Measurements from ENCODE around the gene TMEM151B.

TMEM151B gene

GRCh38 chr6:44249082-44249748, 21.0 kb upstream of the TMEM151B start:
- TF ChIP-seq, protein P1, sequence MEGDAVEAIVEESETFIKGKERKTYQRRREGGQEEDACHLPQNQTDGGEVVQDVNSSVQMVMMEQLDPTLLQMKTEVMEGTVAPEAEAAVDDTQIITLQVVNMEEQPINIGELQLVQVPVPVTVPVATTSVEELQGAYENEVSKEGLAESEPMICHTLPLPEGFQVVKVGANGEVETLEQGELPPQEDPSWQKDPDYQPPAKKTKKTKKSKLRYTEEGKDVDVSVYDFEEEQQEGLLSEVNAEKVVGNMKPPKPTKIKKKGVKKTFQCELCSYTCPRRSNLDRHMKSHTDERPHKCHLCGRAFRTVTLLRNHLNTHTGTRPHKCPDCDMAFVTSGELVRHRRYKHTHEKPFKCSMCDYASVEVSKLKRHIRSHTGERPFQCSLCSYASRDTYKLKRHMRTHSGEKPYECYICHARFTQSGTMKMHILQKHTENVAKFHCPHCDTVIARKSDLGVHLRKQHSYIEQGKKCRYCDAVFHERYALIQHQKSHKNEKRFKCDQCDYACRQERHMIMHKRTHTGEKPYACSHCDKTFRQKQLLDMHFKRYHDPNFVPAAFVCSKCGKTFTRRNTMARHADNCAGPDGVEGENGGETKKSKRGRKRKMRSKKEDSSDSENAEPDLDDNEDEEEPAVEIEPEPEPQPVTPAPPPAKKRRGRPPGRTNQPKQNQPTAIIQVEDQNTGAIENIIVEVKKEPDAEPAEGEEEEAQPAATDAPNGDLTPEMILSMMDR (conservative IDR thresholded peaks at IDR 0.05): no peak
- H3K27ac ChIP-seq: peak overlapping the region; percentile 95; the same call in 1 of the 2 replicates

- peak overlapping the region; percentile 32 for H3K27ac ChIP-seq
- TF ChIP-seq, protein P1 (conservative IDR thresholded peaks at IDR 0.05): no peak
Measured at GRCh38 chr6:44250067-44250717, 20.1 kb upstream of the TMEM151B start.

DNA sequence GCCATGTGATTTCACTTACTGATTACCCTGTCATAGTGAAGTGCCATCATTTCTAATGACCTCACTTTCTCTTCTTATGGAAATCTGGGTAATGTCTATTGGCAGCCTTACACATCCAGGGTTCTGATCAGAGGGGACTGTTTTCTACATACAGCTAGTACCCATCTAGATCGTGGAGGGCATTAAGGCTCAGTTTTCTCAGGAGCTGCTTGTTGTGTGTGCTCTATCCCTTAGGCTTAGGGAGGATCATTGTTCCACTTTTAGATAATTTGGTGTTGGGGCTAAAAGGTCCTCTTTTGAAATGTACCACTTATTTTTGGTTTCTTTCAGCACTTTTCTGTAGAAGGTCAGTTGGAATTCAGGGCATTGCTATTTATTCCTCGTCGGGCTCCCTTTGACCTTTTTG, 19.5 kb upstream of the TMEM151B start:
- TF ChIP-seq, protein P1 (conservative IDR thresholded peaks at IDR 0.05): no peak
- peak overlapping the region; percentile 32 for H3K27ac ChIP-seq

GRCh38 chr6:44251576-44252524, 18.4 kb upstream of the TMEM151B start:
- peak overlapping the region; percentile 32 for H3K27ac ChIP-seq
- TF ChIP-seq, protein P1 (conservative IDR thresholded peaks at IDR 0.05): no peak

DNA sequence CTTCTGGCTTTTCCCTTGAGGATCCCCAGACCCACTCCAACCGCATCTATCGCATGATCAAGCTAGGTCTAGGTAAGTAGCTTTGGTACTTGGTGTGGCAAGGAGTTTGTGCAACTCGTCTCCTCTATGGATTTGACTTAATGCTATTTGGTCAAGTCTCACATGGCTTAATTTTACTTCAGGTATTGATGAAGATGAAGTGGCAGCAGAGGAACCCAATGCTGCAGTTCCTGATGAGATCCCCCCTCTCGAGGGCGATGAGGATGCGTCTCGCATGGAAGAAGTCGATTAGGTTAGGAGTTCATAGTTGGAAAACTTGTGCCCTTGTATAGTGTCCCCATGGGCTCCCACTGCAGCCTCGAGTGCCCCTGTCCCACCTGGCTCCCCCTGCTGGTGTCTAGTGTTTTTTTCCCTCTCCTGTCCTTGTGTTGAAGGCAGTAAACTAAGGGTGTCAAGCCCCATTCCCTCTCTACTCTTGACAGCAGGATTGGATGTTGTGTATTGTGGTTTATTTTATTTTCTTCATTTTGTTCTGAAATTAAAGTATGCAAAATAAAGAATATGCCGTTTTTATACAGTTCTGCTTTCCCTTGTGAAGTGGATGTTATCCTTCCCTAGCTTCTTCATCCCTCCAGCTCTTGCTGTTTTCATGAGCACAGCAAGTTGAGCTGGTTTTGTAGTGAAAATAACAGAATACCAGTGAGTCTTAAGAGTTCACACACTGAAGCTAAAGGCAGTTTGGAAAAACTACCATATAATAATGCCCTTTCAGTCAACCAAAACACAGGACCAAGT, 16.7 kb upstream of the TMEM151B start:
- H3K27ac ChIP-seq: peak overlapping the region; percentile 32; the same call in 1 of the 2 replicates
- TF ChIP-seq, protein P1 (conservative IDR thresholded peaks at IDR 0.05): peak; percentile 82

DNA sequence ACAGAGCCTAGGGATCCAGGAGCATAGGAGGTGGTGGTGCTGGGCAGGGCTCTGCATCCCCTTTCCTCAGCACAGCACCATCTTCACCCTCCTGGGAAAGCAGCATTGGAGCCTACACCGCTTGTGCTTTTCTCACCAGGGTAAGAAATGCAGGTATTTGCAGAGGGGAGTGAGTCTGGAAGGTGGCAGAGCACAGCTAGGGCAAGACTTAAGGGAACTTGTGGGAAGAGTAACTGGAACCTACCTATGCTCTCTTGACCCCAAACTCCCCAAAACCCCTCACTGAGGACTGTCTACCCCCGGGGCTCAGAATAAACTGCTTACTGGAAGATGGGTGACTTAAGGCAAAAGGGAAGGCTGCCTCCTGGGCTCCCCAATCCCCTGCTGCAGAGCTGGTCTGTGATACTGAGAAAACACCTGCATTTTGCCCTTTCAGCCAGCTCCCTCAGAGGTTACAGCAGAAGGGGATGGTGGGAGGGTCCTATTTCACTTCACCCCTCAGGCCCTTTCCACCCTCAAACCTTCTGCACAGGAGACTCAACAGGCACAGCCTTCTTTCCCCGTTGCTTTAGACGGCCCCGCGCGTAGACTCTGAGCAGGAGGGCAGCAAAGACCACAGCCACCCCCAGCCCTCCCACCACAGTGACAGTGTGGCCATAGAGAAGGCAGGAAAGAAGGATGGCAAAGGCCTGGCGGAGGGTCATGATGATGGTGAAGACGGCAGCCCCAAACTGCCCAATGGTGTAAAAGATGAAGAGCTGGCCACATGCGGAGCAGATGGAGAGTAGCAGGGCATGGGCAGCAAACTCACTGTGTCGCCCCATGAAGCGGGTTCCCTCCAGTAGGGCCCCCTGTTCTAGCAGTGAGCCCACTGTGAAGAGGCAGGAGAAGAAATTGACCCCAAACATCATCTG, 15.8 kb upstream of the TMEM151B start:
- peak overlapping the region; percentile 13; the same call in 1 of the 2 replicates for H3K27ac ChIP-seq
- TF ChIP-seq, protein P1 (conservative IDR thresholded peaks at IDR 0.05): no peak

Measured in VCaP (cell line).